Stimulated activated CD8-positive, alpha-beta memory T cell treated with anti-CD3 and anti-CD28 coated beads, Interleukin-12 subunit alpha, Interleukin-12 subunit beta, amount 100 ng/mL, for 24 hours (primary cell): Measurements from ENCODE around the gene IL2.

ENCODE experiments used
- DNase-seq: peaks from one replicate; pipeline ENCODE4 v3.0.0-alpha.2; 2020; ENCODE audit errors: extremely low read depth

The IL2 gene

DNA sequence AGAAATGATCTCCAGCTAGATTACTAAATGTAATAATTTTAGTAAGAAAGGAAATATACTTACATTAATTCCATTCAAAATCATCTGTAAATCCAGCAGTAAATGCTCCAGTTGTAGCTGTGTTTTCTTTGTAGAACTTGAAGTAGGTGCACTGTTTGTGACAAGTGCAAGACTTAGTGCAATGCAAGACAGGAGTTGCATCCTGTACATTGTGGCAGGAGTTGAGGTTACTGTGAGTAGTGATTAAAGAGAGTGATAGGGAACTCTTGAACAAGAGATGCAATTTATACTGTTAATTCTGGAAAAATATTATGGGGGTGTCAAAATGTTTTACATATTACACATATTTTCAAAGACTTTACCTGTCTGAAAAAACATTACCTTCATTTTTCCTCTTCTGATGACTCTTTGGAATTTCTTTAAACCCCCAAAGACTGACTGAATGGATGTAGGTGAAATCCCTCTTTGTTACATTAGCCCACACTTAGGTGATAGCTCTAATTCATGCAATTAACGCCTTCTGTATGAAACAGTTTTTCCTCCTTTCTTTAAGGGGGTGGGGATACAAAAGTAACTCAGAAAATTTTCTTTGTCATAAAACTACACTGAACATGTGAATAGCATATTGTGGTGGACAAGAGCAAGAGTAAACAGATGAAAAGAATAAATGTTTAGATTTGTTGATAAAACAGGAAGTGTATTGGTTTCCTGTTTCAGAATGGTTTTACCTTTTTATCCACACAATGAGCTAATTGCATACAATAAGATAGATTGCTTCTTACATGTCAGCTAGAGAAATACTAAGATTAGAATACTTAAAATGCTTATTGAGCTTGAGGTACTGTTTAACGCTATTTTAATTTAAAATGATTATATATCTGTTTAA lies at the start of gene IL2:
TSS of gene IL2 (minus strand) at position 495 of the 886 bp plus-strand sequence. CDS start at position 210, 285 bp downstream.
- no peak for DNase-seq

DNA sequence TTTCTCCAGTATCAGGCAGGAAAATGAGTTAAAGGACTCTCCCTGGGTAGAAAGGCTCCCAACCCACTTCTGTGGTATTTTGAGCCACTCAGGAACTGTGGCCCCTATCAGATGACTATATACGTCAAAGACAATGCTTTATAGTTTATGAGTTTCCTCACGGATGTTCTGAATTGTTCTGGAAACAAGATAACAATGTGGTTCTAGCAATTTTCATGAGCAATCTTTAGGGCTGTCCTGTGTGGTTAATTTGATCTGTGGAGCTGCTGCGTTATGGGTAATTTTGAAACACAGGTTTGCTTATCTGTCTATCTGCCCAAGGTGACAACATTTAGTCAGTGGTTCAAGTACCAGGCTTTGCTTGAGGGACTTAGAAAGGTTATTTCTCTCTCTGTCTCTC lies 46.7 kb upstream of the IL2 start:
- DNase-seq = no peak

DNA sequence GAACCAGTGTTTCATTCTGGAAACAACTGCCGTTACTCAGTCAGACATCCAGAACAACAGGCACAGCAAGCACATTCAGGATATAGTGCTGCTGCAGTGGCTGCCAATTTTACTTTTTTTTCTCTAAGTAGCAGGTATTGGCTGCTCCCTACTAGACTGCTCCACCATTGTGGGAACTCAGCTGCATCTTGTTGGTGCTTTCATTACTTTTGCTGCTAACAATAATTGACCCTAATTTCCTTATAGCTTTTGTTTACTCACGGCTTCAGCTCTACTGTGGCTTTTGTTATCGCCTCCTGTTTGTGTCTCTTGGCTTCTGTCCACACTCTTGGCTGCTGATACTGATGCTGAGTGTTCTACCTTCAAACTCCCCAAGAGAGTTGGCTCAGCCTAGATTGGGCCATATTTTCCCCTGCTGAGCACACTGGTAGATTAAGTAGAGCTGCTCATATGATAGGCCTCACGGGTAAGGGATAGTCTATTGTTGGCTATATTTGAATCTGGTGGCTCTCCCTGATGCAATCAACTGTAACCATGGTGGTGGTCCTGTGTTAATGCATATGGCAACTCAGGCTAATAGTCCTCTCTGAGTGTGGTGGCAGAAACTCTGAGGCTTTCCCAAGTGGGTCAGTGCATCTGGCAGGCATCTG lies 44.5 kb upstream of the IL2 start:
- DNase-seq = no peak

DNA sequence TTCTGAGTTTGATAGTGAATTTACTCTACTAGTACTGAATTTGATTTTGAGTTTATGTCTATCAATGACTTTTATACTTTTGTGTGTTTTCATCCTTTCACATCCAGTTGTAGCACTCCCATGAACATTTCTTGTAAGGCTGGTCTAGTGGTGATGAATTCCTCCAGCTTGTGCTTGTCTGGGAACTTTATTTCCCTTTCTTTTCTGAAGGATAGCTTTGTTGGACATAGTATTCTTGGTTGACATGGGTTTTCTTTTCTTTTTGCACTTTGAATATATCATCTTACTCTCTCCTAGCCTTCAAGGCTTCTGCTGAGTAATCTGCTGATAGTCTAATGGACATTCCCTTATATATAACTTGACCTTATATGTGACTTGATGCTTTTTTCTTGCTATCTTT lies 32.5 kb upstream of the IL2 start:
- no peak for DNase-seq

DNA sequence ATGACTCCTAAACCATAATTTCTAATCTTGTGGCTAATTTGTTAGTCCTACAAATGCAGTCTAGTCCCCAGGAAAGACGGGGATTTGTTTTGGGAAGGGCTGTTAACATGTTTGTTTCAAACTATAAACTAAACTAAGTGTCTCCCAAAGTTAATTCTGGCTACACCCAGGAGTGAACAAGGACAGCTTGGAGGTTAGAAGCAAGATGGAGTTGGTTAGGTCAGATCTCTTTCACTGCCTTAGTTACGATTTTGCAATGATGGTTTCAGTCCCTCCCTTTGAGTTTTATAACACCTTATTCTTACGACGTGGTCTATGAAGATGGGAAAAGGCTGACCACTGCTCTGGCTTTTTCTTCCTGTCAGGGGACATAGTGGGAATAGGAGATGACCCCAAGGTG lies 27.0 kb upstream of the IL2 start:
- no peak for DNase-seq

DNA sequence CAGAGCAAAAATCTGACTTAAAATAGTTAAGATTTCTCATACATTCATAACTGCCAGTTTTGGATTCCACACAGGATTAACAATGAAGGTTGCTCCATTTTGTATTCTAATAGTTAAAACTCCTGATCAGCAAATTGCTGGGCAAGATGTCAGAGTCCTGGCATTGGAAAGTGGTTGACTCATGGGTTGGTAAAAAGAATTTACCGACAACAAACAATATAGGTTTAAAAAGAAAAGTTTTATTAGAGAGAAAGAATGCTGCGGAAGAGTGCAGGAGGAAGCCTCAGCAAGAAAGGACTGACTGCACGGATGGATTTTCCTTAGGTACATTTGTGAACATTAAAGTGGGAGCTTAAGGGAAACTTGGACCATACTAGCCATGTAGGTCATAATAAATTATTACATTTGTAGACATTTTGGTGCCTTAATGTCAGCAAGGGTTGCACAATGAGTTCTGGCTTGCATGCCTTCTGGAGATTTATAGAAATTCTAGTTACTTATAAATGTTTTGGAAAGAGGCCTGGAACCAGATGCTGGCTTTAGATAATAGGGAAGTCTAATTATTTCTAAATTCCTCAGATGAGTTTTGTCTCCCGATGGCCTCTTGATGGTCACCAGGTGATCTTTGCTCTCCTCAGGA lies 25.4 kb upstream of the IL2 start:
- DNase-seq = no peak

DNA sequence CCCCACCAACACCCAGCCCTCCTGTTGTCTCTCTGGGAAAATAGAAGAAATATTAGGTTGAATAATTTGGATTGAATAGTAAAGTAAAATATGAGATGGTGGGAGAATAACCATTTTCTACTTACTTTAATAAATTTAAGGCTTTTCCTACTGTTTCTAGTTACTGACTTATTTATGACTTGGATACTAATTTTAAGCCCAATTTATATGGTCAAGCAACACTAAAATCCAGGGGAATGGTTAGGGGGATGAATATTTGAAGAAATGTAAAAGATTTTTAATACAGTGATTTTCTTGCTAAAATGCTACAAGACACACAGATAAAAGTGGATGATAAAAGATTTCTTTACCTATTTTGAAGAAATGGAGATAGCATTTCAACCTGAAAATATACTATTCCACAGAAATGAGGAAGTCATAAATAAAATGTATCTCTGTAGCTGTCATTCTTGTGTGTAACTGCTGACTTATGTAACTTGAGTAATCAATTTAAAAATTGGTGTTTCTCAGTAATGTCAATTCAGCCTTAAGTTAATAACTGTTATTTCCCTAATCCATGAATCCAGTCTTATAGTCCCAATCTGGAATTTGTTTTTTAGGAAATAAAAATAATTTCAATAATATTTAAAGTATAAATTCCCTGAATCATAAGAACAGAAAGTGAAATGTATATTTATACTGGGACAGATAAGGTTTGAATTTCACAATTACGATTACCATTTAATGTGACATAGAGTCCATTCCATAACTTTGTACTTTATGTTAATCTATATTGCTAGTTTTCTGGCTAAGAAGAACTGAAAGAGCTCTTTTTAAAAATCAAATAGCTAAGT lies 24.3 kb upstream of the IL2 start:
- DNase-seq = no peak

DNA sequence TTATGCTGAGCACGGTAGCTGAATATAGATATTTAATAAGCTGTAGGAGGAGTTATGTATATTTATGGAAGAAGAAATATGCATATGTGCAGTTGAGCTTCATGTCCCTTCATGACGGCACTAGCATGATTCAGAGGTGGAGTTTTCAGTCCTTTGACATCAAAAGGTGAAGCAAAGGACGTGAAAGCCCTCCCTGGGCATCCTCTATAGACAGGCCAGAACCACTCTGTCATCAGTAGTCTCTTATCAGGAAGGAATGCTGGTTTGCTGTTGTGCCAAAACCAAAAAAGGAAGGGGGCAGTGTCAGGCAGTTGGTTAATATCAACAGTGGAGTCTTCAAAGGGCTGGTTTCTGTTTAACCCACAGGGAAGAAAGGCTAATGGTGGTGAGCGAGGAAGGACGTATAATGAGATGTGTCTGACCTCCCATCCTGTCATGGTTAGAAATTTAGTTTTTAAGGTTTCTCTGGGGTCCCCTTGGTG lies 23.5 kb upstream of the IL2 start:
- no peak for DNase-seq

DNA sequence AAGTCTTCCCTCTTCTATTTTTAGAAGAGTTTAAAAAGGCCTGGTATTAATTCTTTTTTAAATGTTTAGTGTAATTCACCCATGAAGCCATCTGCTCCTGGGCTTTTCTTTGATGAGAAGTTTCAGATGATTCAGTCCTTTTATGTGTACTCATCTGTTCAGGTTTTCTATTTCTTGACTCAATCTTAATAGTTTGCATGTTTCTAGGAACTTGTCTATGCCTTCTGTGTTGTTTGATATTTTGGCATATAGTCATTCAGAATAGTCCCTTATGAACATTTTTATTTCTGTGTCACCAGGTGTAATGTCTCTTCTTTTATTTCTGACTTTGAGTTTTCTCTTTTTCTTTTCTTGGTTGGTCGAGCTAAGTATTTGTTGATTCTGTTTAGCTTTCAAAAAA lies 20.2 kb upstream of the IL2 start:
- no peak for DNase-seq

DNA sequence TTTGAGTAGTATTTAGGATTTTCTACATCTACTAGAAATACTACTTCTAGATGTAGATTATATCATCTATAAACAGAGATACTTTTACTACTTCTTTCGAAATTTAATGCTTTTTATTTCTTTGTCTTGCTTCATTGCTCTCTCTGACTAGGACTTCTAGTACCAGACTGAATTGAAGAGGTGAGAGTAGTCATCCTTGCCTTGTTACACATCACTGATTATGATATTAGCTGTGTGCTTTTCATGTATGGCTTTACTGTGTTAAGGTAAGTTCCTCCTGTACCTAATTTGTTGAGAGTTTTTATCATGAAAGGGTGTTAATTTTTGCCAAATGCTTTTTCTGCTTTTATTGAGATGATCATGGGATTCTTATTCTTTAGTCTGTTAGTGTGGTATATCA lies 19.6 kb upstream of the IL2 start:
- DNase-seq = no peak

DNA sequence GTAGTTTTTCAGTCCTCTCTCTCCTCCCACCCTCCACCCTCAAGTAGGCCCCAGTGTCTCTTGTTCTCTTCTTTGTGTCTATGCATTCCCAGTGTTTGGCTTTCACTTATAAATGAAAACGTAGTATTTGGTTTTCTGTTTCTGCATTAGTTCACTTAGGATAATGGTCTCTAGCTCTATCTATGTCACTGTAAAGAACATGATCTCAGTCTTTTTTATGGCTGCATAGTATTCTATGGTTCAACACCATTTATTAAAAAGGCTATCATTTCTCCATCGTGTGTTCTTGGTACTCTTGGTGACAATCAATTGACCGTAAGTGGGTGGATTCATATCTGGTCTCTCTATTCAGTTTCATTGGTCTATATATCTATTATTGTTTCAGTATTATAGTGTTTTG lies 18.7 kb upstream of the IL2 start:
- DNase-seq = no peak

DNA sequence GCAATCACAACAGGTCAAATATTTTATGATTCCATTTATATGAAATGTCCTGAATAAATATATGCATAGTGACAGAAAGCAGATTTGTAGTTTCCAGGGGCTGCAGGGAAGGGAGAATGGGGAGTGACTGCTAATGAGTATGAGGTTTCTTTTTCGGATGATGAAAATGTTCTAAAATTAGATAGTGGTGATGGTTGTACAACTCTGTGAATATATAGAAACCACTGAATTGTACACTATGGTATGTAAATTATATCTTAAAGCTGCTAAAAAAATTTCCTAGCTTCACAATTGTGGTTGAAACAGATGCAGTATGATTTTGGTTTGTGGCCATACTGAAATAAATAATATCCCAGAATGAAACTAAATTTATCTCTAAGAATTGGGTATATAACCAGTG lies 12.9 kb upstream of the IL2 start:
- no peak for DNase-seq

DNA sequence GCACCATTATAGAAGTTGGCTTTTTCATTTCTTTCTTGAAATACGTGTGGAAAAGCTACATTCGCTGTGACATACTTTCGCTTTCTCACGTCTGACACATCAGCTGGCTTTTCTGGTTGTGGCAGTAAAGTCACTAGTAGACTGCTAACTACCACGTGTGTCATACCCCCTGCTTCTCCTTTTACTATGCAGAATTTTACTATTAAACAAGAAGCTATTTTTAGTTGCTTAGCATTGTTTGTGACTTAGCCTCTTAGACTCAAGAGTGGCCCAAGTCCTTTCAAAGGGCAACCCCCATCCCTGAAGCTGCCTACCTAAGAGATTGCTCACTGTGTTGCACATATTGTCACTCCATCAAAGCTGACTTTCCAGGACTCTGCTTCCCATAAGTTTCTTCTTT lies 2.1 kb upstream of the IL2 start:
- no peak for DNase-seq

DNA sequence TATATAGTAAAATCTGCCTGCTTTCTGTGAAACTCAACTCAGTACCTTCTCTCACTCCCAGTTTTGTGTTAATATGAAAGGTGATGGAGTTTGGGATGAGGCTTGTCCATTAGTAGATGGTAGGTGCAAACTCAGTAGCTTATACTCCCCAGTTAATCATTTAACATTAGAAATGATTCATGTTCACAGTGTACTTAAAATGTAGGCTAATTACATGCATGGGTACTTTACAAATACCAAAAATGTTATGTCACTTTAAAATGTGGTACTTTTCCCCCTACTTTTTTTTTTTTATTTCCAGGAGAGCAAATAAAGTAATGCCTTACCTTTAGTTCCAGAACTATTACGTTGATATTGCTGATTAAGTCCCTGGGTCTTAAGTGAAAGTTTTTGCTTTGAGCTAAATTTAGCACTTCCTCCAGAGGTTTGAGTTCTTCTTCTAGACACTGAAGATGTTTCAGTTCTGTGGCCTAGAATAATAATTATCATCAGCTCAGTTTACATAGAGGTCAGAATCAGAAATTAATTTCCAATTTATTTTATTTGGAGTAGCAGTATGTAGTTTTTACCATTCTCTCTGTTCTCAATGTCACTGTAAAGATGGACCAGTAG lies 3.0 kb downstream of the IL2 start:
- no peak for DNase-seq

DNA sequence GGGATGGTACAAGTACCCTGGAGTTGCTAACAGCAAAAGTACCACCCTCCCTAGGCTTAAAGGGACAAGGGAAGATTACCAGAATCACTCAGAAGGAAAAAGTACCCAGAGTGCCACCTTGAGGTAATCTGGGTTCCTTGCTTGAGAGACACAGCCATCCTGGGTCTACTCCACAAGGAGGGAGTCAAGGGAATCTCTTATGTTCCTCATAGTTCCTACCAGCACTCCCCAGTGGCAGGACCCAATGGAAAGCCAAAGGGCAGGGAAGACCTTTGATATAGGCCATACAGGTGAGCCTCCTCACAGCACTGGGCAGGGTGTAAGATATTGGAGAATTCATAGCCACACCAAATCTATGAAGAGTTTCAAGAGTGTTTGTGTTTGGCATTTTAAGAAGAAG lies 5.7 kb downstream of the IL2 start:
- DNase-seq = no peak

DNA sequence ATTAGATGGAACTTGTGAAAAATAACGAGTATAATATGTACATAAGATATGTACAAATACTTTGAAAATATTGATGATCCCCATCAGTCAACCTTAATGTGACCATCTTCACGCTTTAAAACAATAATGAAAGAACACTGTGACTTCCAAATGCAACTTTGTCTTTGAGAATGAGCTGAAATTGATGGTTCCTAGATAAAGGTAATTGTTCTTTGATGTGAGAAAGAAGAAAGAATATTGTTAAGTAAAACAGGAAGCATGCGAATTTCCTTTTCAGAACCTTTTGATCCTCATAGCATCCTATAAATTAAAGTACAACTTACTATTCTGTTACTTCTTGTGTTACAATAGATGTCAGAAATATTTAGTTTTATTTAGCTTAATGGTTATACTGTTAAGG lies 22.2 kb downstream of the IL2 start:
- DNase-seq = no peak

DNA sequence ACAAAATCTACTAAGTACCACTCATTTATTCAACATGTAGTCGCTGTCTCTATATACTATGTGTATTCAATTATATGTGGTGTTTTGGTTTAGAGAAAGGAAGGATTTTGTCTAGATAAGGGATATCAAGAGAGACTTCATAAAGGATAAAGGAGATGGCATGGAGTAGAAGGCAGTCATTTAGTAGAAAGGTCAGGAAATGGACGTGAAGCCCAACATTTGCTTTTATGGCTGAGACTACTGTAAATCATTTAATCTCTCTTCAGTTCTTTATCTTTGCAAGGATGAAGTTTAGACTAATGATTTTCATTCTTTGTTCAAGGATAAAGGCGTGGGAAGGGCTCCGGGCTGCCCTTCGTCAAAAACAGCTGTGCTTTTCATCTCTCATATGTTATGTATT lies 25.2 kb downstream of the IL2 start:
- DNase-seq = no peak

DNA sequence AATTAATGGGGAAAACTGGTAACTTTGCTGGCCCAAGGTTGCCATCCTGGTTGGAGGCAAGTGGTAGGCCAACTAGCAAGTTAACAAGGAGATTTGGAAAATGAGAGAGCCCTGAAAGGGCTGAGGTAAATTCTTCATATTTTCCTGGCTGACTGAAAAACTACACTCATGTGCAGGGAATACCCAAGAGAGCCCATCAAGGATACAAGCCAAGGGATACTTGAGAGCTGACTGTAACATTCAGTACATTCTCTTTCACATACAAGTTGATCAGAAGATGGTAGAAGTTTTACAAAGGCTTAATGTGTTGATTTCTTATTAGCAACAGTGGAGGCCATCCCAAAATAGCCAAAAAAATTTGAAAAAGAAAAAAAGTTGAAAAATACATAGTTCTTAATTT lies 33.3 kb downstream of the IL2 start:
- DNase-seq = no peak

DNA sequence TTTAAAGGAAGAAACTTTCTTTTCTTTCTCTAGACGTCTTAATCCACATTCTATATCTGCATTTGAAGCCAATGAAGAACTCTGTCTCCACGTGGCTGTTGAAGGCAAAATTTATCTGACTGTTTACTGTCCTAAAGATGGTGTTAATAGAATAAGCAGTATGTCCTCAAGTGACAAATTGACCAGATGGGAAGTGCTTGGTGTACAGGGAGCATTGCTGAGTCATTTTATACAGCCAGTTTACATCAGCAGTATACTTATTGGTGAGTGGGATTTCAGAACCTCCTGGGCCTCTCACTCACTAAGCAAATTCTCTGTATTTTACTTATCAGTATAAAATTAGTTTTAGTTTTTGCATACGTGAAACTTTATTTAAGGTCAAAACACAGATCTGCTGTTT lies 44.0 kb downstream of the IL2 start:
- DNase-seq = no peak

DNA sequence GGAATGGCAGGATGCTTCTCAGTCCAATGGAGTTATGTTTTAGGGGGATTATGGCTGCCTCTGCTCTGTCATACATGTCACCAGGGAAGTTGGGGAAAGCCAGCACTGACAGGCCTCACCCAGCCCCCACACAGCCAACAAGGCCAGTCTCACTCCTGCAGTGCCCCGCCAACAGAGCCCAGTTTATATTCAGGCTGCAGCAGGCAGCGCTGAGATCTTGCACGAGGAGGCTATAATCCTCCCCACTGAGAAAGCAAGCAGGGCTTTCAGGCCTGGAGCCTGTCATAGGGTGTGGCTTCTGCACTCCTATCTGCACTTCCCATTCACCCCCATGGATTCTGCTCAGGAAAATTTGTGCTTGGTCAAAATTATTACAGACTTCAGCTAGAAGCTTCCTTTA lies 52.7 kb downstream of the IL2 start:
- DNase-seq = no peak
